Mesenchymal stem cell (in vitro differentiated cells and primary cell): ENCODE results near the gene CISD2.
"Not testable (repeated sequence)": the region's sequence is repeated elsewhere in the genome, so short reads cannot be mapped to it uniquely, and the experiment has no call there.

ENCODE experiments used
- DNase-seq: peaks from one replicate; pipeline ENCODE4 v3.0.0-alpha.2; 2013
- H2AFZ ChIP-seq: one replicate; pipeline ENCODE4 v1.6.1; 2013; ENCODE audit warnings: low read depth, mild to moderate bottlenecking, control low read depth, inconsistent platforms, low read length, moderate library complexity
- H2AK5ac ChIP-seq: 2 replicates; pipeline ENCODE4 v1.6.1; 2013; ENCODE audit warnings: low read length, moderate library complexity, mild to moderate bottlenecking, inconsistent platforms; ENCODE audit not compliant: severe bottlenecking
- H2BK120ac ChIP-seq: one replicate; pipeline ENCODE4 v1.6.1; 2013; ENCODE audit warnings: low read depth, mild to moderate bottlenecking, inconsistent platforms, low read length, moderate library complexity
- H2BK12ac ChIP-seq, 2 experiments: one replicate each; pipeline ENCODE4 v1.6.1; 2013; ENCODE audit warnings: inconsistent platforms in 2 of 2, low read length in 2 of 2, mild to moderate bottlenecking in 2 of 2, moderate library complexity in 2 of 2, control low read depth in 1 of 2
- H2BK15ac ChIP-seq: one replicate; pipeline ENCODE4 v1.6.1; 2013; ENCODE audit warnings: mild to moderate bottlenecking, low read depth, inconsistent platforms; ENCODE audit not compliant: poor library complexity, severe bottlenecking
- H2BK5ac ChIP-seq: 2 replicates; pipeline ENCODE4 v1.6.1; 2013; ENCODE audit warnings: low read depth, mild to moderate bottlenecking, low read length, control low read depth, inconsistent platforms; ENCODE audit not compliant: poor library complexity, severe bottlenecking
- H3K14ac ChIP-seq, 2 experiments: one replicate each; pipeline ENCODE4 v1.6.1; 2013; ENCODE audit warnings: inconsistent platforms in 2 of 2, low read length in 2 of 2, control low read depth in 1 of 2, mild to moderate bottlenecking in 1 of 2, moderate library complexity in 1 of 2
- H3K18ac ChIP-seq, 2 experiments: one replicate each; pipeline ENCODE4 v1.6.1; 2013; ENCODE audit warnings: inconsistent platforms in 2 of 2, low read length in 2 of 2, control low read depth in 1 of 2, low read depth in 1 of 2, mild to moderate bottlenecking in 1 of 2
- H3K23ac ChIP-seq, 2 experiments: one replicate each; pipeline ENCODE4 v1.6.1; 2013; ENCODE audit warnings: inconsistent platforms in 2 of 2, low read length in 2 of 2, mild to moderate bottlenecking in 2 of 2, moderate library complexity in 2 of 2, control low read depth in 1 of 2
- H3K27ac ChIP-seq: 2 replicates; pipeline ENCODE4 v1.5.1; 2013; ENCODE audit warnings: mild to moderate bottlenecking, moderate library complexity, low read length, control low read depth, inconsistent platforms; ENCODE audit not compliant: poor library complexity, severe bottlenecking
- H3K27me3 ChIP-seq, 2 experiments: 2 replicates each; pipeline versions ENCODE4 v1.6.1 to v1.7.0; 2013; ENCODE audit warnings: low read length in 2 of 2, mild to moderate bottlenecking in 2 of 2, moderate library complexity in 2 of 2, control low read depth in 1 of 2, inconsistent platforms in 1 of 2; ENCODE audit not compliant: control insufficient read depth in 1 of 2, insufficient read depth in 1 of 2
- H3K36me3 ChIP-seq, 2 experiments: 2 replicates each; pipeline versions ENCODE4 v1.6.1 to v1.7.0; 2013; ENCODE audit warnings: low read length in 2 of 2, control low read depth in 1 of 2, inconsistent platforms in 1 of 2, low read depth in 1 of 2, mild to moderate bottlenecking in 1 of 2; ENCODE audit not compliant: insufficient read depth in 2 of 2, control insufficient read depth in 1 of 2
- H3K4ac ChIP-seq, 2 experiments: one replicate each; pipeline ENCODE4 v1.6.1; 2013; ENCODE audit warnings: inconsistent platforms in 2 of 2, low read length in 2 of 2, mild to moderate bottlenecking in 2 of 2, moderate library complexity in 2 of 2, control low read depth in 1 of 2, low read depth in 1 of 2
- H3K4me1 ChIP-seq: 2 replicates; pipeline ENCODE4 v1.6.1; 2013; ENCODE audit warnings: low read depth, low read length, control low read depth; ENCODE audit not compliant: control insufficient read depth, insufficient read depth
- H3K4me2 ChIP-seq: 2 replicates; pipeline ENCODE4 v1.6.1; 2013; ENCODE audit warnings: low read length, mild to moderate bottlenecking, inconsistent platforms; ENCODE audit not compliant: poor library complexity, severe bottlenecking
- H3K4me3 ChIP-seq, 2 experiments: 2 replicates each; pipeline versions ENCODE4 v1.5.1 to v1.7.0; 2013; ENCODE audit warnings: low read length in 2 of 2, mild to moderate bottlenecking in 2 of 2, control low read depth in 1 of 2, low read depth in 1 of 2; ENCODE audit not compliant: insufficient read depth in 1 of 2
- H3K79me1 ChIP-seq: replicated peaks from 2 replicates; pipeline ENCODE4 v1.6.1; 2013; ENCODE audit warnings: mild to moderate bottlenecking, control low read depth, low read length, inconsistent platforms; ENCODE audit not compliant: poor library complexity, severe bottlenecking
- H3K9ac ChIP-seq: 2 replicates; pipeline ENCODE4 v1.7.0; 2013; ENCODE audit warnings: mild to moderate bottlenecking, low read length, moderate library complexity
- H3K9me3 ChIP-seq: 2 replicates; pipeline ENCODE4 v1.7.0; 2013; ENCODE audit warnings: mild to moderate bottlenecking, low read length; ENCODE audit not compliant: control insufficient read depth
- H4K8ac ChIP-seq: one replicate; pipeline ENCODE4 v1.6.1; 2013; ENCODE audit warnings: inconsistent platforms, mild to moderate bottlenecking, low read length, moderate library complexity
- H4K91ac ChIP-seq: one replicate; pipeline ENCODE4 v1.6.1; 2013; ENCODE audit warnings: mild to moderate bottlenecking, low read length, inconsistent platforms
- WGBS: methylation state at CpG from one replicate; pipeline ENCODE4 v1.1.7; 2013; ENCODE audit warnings: mixed read lengths; 5-methylcytosine and 5-hydroxymethylcytosine counted together

Gene CISD2

GRCh38 chr4:102862747-102863146, 6.0 kb upstream of the CISD2 start:
- Histone ChIP-seq H3K4me2 (no peak overlapping the region), H3K4ac (no peak overlapping the region), H3K4me1 (no peaks in the 10 kb centered on the region), H3K9me3 (peaks cover 24% of the 10 kb centered on the region), H3K4me3 (no peak overlapping the region), H2AFZ (no peak overlapping the region), H4K8ac (no peak overlapping the region), H2BK15ac (no peak overlapping the region), H3K79me1 (peaks cover 11% of the 10 kb centered on the region), H3K27ac (no peak overlapping the region), H3K27me3 (no peaks in the 10 kb centered on the region), H3K18ac (no peak overlapping the region), H3K9ac (no peak overlapping the region), H2BK5ac (no peak overlapping the region), H3K14ac (no peak overlapping the region), H3K36me3 (no peaks in the 10 kb centered on the region), H4K91ac (no peak overlapping the region), H3K23ac (no peak overlapping the region), H2AK5ac (no peak overlapping the region), H2BK12ac (no peak overlapping the region), H2BK120ac (no peak overlapping the region)
- DNase-seq = no peak
- 100% methylated on average over 1 of the region's 1 CpG for WGBS

- WGBS = 80% methylated on average over 1 of the region's 5 CpGs
- not testable (repeated sequence) for H3K4me3 ChIP-seq, H3K9me3 ChIP-seq, H2BK12ac ChIP-seq, H3K14ac ChIP-seq, H2AFZ ChIP-seq, H3K27ac ChIP-seq, H3K9ac ChIP-seq, H3K4ac ChIP-seq, H3K4me1 ChIP-seq, H4K8ac ChIP-seq, H3K23ac ChIP-seq, H4K91ac ChIP-seq, DNase-seq, H3K36me3 ChIP-seq, H3K18ac ChIP-seq, H3K27me3 ChIP-seq, H2BK5ac ChIP-seq, H2BK15ac ChIP-seq, H2AK5ac ChIP-seq, H3K4me2 ChIP-seq, H2BK120ac ChIP-seq
- peaks cover 12% of the 10 kb centered on the region for H3K79me1 ChIP-seq
Observed at GRCh38 chr4:102865327-102865726, 3.5 kb upstream of the CISD2 start.

- Histone ChIP-seq H2BK12ac (no peak overlapping the region), H3K79me1 (peaks cover 6% of the 10 kb centered on the region), H4K8ac (no peak overlapping the region), H3K9me3 (no peaks in the 10 kb centered on the region), H3K27ac (no peak overlapping the region), H2AFZ (no peak overlapping the region), H3K4ac (no peak overlapping the region), H3K36me3 (no peaks in the 10 kb centered on the region), H2BK5ac (no peak overlapping the region), H3K4me1 (peaks cover 5% of the 10 kb centered on the region), H4K91ac (no peak overlapping the region), H3K4me2 (no peak overlapping the region), H3K9ac (peak overlapping the region; percentile 95), H3K23ac (no peak overlapping the region), H2BK120ac (no peak overlapping the region), H2AK5ac (no peak overlapping the region), H2BK15ac (no peak overlapping the region), H3K14ac (no peak overlapping the region), H3K4me3 (peak overlapping the region in 1 of 2 experiments; percentile 92), H3K27me3 (no peaks in the 10 kb centered on the region), H3K18ac (no peak overlapping the region)
- 95% methylated on average over 10 of the region's 12 CpGs for WGBS
- no peak for DNase-seq
Observed at GRCh38 chr4:102867278-102868152, 1.3 kb upstream of the CISD2 start.

- H3K18ac ChIP-seq = peak overlapping the region; percentile 69 to 78
- H3K4me2 ChIP-seq = peak overlapping the region; percentile 96
- peaks cover 2 to 4% of the 10 kb centered on the region in 2 experiments for H3K36me3 ChIP-seq
- no peak overlapping the region for H2BK12ac ChIP-seq
- peak overlapping the region; percentile 76 for H2AFZ ChIP-seq
- no peak overlapping the region for H3K23ac ChIP-seq
- H2BK15ac ChIP-seq = no peak overlapping the region
- no peak overlapping the region for H2BK120ac ChIP-seq
- no peak overlapping the region for H2AK5ac ChIP-seq
- H3K9ac ChIP-seq = peak overlapping the region; percentile 95
- H4K8ac ChIP-seq = no peak overlapping the region
- peak overlapping the region; percentile 76 for H3K27ac ChIP-seq
- H3K79me1 ChIP-seq = peaks cover 8% of the 10 kb centered on the region
- peaks cover 7% of the 10 kb centered on the region for H3K4me1 ChIP-seq
- H3K14ac ChIP-seq = peak overlapping the region in 1 of 2 experiments; percentile 41
- peak overlapping the region in 1 of 2 experiments; percentile 88 for H3K4ac ChIP-seq
- H4K91ac ChIP-seq = no peak overlapping the region
- peak overlapping the region; percentile 84 to 92 for H3K4me3 ChIP-seq
- H2BK5ac ChIP-seq = no peak overlapping the region
- 60% methylated on average over 23 of the region's 23 CpGs for WGBS
- DNase-seq = no peak
- H3K9me3 ChIP-seq = no peaks in the 10 kb centered on the region
- H3K27me3 ChIP-seq = no peaks in the 10 kb centered on the region
Observed at GRCh38 chr4:102868153-102868780, 525 bp upstream of the CISD2 start.
